IMR-90 (cell line): ENCODE measurements around the gene RIC8A.

Experiments used
- MAFK ChIP-seq: IDR thresholded peaks from 2 replicates; pipeline ENCODE4 v1.6.1; 2012; ENCODE audit warnings: low read depth, low read length, improper control_type of control experiment
- MAZ ChIP-seq: IDR thresholded peaks from 2 replicates; pipeline ENCODE4 v1.6.1; 2012; ENCODE audit warnings: low read depth, mild to moderate bottlenecking, low read length, improper control_type of control experiment, moderate library complexity, borderline replicate concordance
- MXI1 ChIP-seq: IDR thresholded peaks from 2 replicates; pipeline ENCODE4 v1.6.1; 2012; ENCODE audit warnings: low read depth, mild to moderate bottlenecking, low read length, moderate library complexity, borderline replicate concordance
- NFE2L2 ChIP-seq: fragments of 150-350 bp; IDR thresholded peaks from 2 replicates; pipeline ENCODE4 v1.6.1; 2016; ENCODE audit warnings: low read depth, mild to moderate bottlenecking, low read length
- POLR2A ChIP-seq: IDR thresholded peaks from 2 replicates; pipeline ENCODE4 v1.6.1; 2012; ENCODE audit warnings: mild to moderate bottlenecking, low read depth, low read length
- RAD21 ChIP-seq: IDR thresholded peaks from 2 replicates; pipeline ENCODE4 v1.6.1; 2012; ENCODE audit warnings: low read length, improper control_type of control experiment
- RFX5 ChIP-seq: IDR thresholded peaks from 2 replicates; pipeline ENCODE4 v1.8.0; 2012; ENCODE audit warnings: low read depth, mild to moderate bottlenecking, low read length, moderate library complexity
- SMC3 ChIP-seq: fragments of 150-350 bp; IDR thresholded peaks from 2 replicates; pipeline ENCODE4 v1.6.1; 2016; ENCODE audit warnings: low read depth, mild to moderate bottlenecking, antibody characterized with exemption, low read length, moderate library complexity
- TF ChIP-seq, protein P1 (sequence below): conservative IDR thresholded peaks from 2 replicates; pipeline ENCODE4 v1.5.1; 2012; ENCODE audit warnings: mild to moderate bottlenecking, low read depth, low read length, improper control_type of control experiment
- TF ChIP-seq, protein P2 (sequence below): fragments of 150-350 bp; IDR thresholded peaks from 2 replicates; pipeline ENCODE4 v1.6.1; 2017; ENCODE audit warnings: mild to moderate bottlenecking, antibody characterized with exemption, low read length, low read depth
- TF ChIP-seq, protein P3 (sequence below): fragments of 150-350 bp; IDR thresholded peaks from 2 replicates; pipeline ENCODE4 v1.6.1; 2016; ENCODE audit warnings: low read depth, mild to moderate bottlenecking, low read length, moderate library complexity, borderline replicate concordance

DNA sequence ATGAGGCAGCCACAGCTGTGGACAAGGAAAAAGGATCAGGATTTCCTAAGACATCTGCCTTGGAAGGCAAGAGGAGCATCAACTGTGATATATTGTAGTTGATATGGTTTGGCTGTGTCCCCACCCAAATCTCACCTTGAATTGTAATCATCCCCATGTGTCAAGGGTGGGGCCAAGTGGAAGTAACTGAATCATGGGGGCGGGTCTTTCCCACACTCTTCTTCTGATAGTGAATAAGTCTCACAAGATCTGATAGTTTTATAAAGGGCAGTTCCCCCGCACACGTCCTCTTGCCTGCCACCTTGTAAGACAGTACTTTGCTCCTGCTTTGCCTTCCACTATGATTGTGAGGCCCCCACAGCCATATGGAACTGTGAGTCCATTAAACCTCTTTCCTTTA lies 10.2 kb downstream of the RIC8A start:
- TF ChIP-seq POLR2A (no peak), MAFK (no peak), SMC3 (no peak), RFX5 (no peak), MXI1 (no peak), RAD21 (no peak), NFE2L2 (no peak), MAZ (no peak)
- TF ChIP-seq, protein P1, sequence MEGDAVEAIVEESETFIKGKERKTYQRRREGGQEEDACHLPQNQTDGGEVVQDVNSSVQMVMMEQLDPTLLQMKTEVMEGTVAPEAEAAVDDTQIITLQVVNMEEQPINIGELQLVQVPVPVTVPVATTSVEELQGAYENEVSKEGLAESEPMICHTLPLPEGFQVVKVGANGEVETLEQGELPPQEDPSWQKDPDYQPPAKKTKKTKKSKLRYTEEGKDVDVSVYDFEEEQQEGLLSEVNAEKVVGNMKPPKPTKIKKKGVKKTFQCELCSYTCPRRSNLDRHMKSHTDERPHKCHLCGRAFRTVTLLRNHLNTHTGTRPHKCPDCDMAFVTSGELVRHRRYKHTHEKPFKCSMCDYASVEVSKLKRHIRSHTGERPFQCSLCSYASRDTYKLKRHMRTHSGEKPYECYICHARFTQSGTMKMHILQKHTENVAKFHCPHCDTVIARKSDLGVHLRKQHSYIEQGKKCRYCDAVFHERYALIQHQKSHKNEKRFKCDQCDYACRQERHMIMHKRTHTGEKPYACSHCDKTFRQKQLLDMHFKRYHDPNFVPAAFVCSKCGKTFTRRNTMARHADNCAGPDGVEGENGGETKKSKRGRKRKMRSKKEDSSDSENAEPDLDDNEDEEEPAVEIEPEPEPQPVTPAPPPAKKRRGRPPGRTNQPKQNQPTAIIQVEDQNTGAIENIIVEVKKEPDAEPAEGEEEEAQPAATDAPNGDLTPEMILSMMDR: no peak
- TF ChIP-seq, protein P2, sequence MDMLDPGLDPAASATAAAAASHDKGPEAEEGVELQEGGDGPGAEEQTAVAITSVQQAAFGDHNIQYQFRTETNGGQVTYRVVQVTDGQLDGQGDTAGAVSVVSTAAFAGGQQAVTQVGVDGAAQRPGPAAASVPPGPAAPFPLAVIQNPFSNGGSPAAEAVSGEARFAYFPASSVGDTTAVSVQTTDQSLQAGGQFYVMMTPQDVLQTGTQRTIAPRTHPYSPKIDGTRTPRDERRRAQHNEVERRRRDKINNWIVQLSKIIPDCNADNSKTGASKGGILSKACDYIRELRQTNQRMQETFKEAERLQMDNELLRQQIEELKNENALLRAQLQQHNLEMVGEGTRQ: no peak
- TF ChIP-seq, protein P3, sequence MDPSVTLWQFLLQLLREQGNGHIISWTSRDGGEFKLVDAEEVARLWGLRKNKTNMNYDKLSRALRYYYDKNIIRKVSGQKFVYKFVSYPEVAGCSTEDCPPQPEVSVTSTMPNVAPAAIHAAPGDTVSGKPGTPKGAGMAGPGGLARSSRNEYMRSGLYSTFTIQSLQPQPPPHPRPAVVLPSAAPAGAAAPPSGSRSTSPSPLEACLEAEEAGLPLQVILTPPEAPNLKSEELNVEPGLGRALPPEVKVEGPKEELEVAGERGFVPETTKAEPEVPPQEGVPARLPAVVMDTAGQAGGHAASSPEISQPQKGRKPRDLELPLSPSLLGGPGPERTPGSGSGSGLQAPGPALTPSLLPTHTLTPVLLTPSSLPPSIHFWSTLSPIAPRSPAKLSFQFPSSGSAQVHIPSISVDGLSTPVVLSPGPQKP: no peak
